Thoracic aorta (tissue), 2 donors: ENCODE measurements around the gene NSMCE1. TPM values are rescaled to one million over a fixed set of nuclear protein-coding genes. Genes with fewer than 3 reads are reported as not detected.
"Not testable (repeated sequence)": the region's sequence is repeated elsewhere in the genome, so short reads cannot be mapped to it uniquely, and the experiment has no call there.

ENCODE experiments used
- ATAC-seq: fragments of 150-250 bp; one replicate; pipeline ENCODE4 v1.8.0; 2017; ENCODE audit warnings: low read depth; ENCODE audit not compliant: insufficient number of reproducible peaks, low FRiP score
- DNase-seq: peaks from one replicate; pipeline ENCODE4 v3.0.0-alpha.2; 2020; ENCODE audit warnings: low spot score
- H3K27ac ChIP-seq, 2 donors: fragments of 200-600 bp; sonication (generic); 1 replicate in 1 of 2; 2 replicates in 1 of 2; pipeline ENCODE4 v1.5.1; 2016; ENCODE audit warnings: mild to moderate bottlenecking in 2 of 2, moderate library complexity in 2 of 2
- H3K27me3 ChIP-seq: fragments of 200-600 bp; sonication (generic); replicated peaks from 2 replicates; pipeline ENCODE4 v1.6.0; 2016; ENCODE audit warnings: mild to moderate bottlenecking; ENCODE audit not compliant: insufficient read depth
- H3K36me3 ChIP-seq: fragments of 200-600 bp; sonication (generic); one replicate; pipeline ENCODE4 v1.5.1; 2016
- H3K4me1 ChIP-seq, 2 donors: fragments of 200-600 bp; sonication (generic); 1 replicate in 1 of 2; 2 replicates in 1 of 2; pipeline versions ENCODE4 v1.5.1 to v1.6.0; 2016; ENCODE audit warnings: low read depth in 2 of 2, mild to moderate bottlenecking in 1 of 2; ENCODE audit not compliant: control insufficient read depth in 1 of 2
- H3K4me3 ChIP-seq: fragments of 200-600 bp; sonication (generic); 2 replicates; pipeline ENCODE4 v1.5.1; 2016; ENCODE audit warnings: mild to moderate bottlenecking
- H3K9me3 ChIP-seq: fragments of 200-600 bp; sonication (generic); 2 replicates; pipeline ENCODE4 v1.5.1; 2016
- total RNA-seq, 2 donors: library from RNA; depleted of rRNA; stranded (reverse); fragments of >200 nt; gene quantifications; one replicate each; pipeline versions ENCODE4 v1.1.0 to v1.2.3, GENCODE V29; 2016
- TF ChIP-seq, protein P1 (sequence below): fragments of 200-600 bp; sonication (generic); IDR thresholded peaks from one replicate; pipeline ENCODE4 v1.5.1; 2019; ENCODE audit warnings: antibody characterized with exemption

NSMCE1 gene
- total RNA-seq, 2 donors from 2014 or later: 23.8 to 44.5 TPM

GRCh38 chr16:27205423-27206065 lies 63.0 kb downstream of the NSMCE1 start:
- H3K27ac ChIP-seq: no peak overlapping the region
- ATAC-seq: no peak
- H3K36me3 ChIP-seq: peaks cover 6% of the 10 kb centered on the region
- DNase-seq: no peak
- H3K4me1 ChIP-seq: peaks cover 3 to 12% of the 10 kb centered on the region in 2 donors
- H3K27me3 ChIP-seq: no peaks in the 10 kb centered on the region
- H3K9me3 ChIP-seq: no peaks in the 10 kb centered on the region
- TF ChIP-seq, protein P1, sequence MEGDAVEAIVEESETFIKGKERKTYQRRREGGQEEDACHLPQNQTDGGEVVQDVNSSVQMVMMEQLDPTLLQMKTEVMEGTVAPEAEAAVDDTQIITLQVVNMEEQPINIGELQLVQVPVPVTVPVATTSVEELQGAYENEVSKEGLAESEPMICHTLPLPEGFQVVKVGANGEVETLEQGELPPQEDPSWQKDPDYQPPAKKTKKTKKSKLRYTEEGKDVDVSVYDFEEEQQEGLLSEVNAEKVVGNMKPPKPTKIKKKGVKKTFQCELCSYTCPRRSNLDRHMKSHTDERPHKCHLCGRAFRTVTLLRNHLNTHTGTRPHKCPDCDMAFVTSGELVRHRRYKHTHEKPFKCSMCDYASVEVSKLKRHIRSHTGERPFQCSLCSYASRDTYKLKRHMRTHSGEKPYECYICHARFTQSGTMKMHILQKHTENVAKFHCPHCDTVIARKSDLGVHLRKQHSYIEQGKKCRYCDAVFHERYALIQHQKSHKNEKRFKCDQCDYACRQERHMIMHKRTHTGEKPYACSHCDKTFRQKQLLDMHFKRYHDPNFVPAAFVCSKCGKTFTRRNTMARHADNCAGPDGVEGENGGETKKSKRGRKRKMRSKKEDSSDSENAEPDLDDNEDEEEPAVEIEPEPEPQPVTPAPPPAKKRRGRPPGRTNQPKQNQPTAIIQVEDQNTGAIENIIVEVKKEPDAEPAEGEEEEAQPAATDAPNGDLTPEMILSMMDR: no peak
- no peak overlapping the region for H3K4me3 ChIP-seq

GRCh38 chr16:27204312-27204915 lies 64.2 kb downstream of the NSMCE1 start:
- no peaks in the 10 kb centered on the region for H3K9me3 ChIP-seq
- H3K4me3 ChIP-seq: peak overlapping the region; percentile 77
- ATAC-seq: no peak
- H3K36me3 ChIP-seq: no peaks in the 10 kb centered on the region
- peaks cover 3 to 12% of the 10 kb centered on the region in 2 donors for H3K4me1 ChIP-seq
- TF ChIP-seq, protein P1: no peak
- no peaks in the 10 kb centered on the region for H3K27me3 ChIP-seq
- H3K27ac ChIP-seq: peak overlapping the region; percentile 86 to 89
- DNase-seq: no peak

DNA sequence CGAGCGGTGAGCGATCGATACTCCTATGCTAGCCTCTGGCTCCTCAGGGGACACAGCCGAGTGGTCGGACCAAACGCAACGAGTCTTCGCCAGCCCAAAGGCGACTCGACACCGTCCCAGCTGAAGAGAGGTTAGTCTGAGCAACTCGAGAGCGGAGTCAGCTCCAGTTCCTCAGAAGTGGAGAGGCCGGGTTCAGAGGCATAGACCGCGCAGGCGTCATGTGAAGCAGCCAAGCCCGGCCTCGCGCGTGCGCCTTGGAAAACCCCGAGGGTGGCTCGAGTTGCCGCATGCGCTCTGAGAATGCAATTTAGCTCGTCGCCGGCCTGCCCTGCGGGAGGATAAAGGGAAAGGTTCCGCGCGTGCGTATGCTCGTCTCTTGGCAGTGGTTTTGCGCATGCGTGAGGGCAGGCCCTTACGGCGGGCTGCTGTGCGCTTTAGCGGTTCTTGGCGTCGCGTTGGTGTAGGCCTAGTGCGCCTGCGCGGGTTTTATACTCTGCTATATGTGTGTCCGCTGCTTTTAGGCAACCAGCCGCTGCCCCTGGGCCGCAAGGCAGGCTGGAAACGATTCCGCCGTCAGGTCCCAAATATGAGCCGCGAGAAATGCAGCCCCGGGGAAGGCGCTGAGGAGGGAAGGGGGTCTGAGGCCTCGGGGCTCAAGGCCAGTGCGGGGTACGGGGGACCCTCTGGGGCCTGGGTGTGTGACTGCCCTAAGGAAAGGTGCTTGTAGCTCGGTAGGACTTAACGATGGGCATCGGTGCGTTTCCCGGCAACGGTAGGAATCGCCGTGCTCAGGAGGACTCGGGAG lies 64.9 kb downstream of the NSMCE1 start, which contains the start of gene KDM8:
KDM8 (plus strand) TSS at position 20 of the 805 bp plus-strand sequence. CDS start 6,598 bp downstream, outside the sequence.
- peak; percentile 98 for ATAC-seq
- peak within 1 kb of the TSS; percentile 86 to 89 for H3K27ac ChIP-seq
- DNase-seq: peak; percentile 96
- no peaks in the 10 kb centered on the region for H3K36me3 ChIP-seq
- H3K4me1 ChIP-seq: peaks cover 3 to 12% of the 10 kb centered on the region in 2 donors
- H3K27me3 ChIP-seq: no peaks in the 10 kb centered on the region
- peak within 1 kb of the TSS; percentile 77 for H3K4me3 ChIP-seq
- TF ChIP-seq, protein P1: no peak
- no peaks in the 10 kb centered on the region for H3K9me3 ChIP-seq

- ATAC-seq (peak; percentile 89), DNase-seq (peak; percentile 81)
- H3K9me3 ChIP-seq: no peaks in the 10 kb centered on the region
- TF ChIP-seq, protein P1: no peak
- peaks cover 3 to 12% of the 10 kb centered on the region in 2 donors for H3K4me1 ChIP-seq
- no peaks in the 10 kb centered on the region for H3K27me3 ChIP-seq
- H3K4me3 ChIP-seq: peak overlapping the region; percentile 77
- H3K27ac ChIP-seq: peak overlapping the region; percentile 86 to 89
- no peaks in the 10 kb centered on the region for H3K36me3 ChIP-seq
Measured at GRCh38 chr16:27202923-27203506, 65.6 kb downstream of the NSMCE1 start.

DNA sequence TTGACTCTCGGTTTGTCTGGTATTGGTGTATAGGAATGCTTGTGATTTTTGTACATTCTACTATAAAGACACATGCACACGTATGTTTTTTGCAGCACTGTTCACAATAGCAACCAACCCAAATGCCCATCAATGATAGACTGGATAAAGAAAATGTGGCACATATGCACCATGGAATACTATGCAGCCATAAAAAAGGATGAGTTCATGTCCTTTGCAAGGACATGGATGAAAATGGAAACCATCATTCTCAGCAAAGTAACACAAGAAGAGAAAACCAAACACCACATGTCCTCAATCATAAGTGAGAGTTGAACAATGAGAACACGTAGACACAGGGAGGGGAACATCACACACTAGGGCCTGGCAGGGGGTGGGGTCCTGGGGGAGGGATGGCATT lies 67.7 kb downstream of the NSMCE1 start:
- peaks cover 3 to 12% of the 10 kb centered on the region in 2 donors for H3K4me1 ChIP-seq
- not testable (repeated sequence) for H3K36me3 ChIP-seq, ATAC-seq, H3K9me3 ChIP-seq, H3K27ac ChIP-seq, H3K4me3 ChIP-seq, H3K27me3 ChIP-seq, DNase-seq
